Gastroesophageal sphincter (tissue), 3 donors: ENCODE measurements around the gene ITGB2.

Source experiments
- CTCF ChIP-seq, 4 experiments: fragments of 200-600 bp in 2 of 4; fragments of 450-650 bp in 2 of 4; sonication (generic) in 1 of 4; IDR thresholded peaks; one replicate each; pipeline ENCODE4 v1.5.1; 2017 to 2019; ENCODE audit warnings: antibody characterized with exemption in 4 of 4, mild to moderate bottlenecking in 2 of 4, moderate library complexity in 2 of 4
- POLR2A ChIP-seq, 2 donors: fragments of 450-650 bp; IDR thresholded peaks; one replicate each; pipeline ENCODE4 v1.6.1; 2017; ENCODE audit warnings: antibody characterized with exemption in 2 of 2, mild to moderate bottlenecking in 2 of 2, moderate library complexity in 1 of 2

- TF ChIP-seq CTCF (IDR thresholded peaks at IDR 0.05): no peak
- TF ChIP-seq POLR2A (IDR thresholded peaks at IDR 0.05): no peak
Measured at GRCh38 chr21:44957047-44957831, 36.5 kb upstream of the ITGB2 start.
